OCI-LY1 (cell line): ENCODE results near the gene TRPM3.

ENCODE experiments used
- EZH2 ChIP-seq: fragments of 200-600 bp; sonication (generic), shearing (Covaris generic); IDR thresholded peaks from 2 replicates; pipeline ENCODE4 v1.8.0; 2017; ENCODE audit warnings: borderline replicate concordance, mixed run types, mild to moderate bottlenecking, antibody characterized with exemption, low read length, moderate library complexity, mixed read lengths
- TF ChIP-seq, protein P1 (sequence below): fragments of 200-600 bp; sonication (generic), shearing (Covaris generic); IDR thresholded peaks from 2 replicates; pipeline ENCODE4 v1.5.1; 2017; ENCODE audit warnings: mild to moderate bottlenecking, antibody characterized with exemption, low read length, moderate library complexity, mixed read lengths

- TF ChIP-seq, protein P1, sequence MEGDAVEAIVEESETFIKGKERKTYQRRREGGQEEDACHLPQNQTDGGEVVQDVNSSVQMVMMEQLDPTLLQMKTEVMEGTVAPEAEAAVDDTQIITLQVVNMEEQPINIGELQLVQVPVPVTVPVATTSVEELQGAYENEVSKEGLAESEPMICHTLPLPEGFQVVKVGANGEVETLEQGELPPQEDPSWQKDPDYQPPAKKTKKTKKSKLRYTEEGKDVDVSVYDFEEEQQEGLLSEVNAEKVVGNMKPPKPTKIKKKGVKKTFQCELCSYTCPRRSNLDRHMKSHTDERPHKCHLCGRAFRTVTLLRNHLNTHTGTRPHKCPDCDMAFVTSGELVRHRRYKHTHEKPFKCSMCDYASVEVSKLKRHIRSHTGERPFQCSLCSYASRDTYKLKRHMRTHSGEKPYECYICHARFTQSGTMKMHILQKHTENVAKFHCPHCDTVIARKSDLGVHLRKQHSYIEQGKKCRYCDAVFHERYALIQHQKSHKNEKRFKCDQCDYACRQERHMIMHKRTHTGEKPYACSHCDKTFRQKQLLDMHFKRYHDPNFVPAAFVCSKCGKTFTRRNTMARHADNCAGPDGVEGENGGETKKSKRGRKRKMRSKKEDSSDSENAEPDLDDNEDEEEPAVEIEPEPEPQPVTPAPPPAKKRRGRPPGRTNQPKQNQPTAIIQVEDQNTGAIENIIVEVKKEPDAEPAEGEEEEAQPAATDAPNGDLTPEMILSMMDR, result no peak
- TF ChIP-seq EZH2, result no peak
Measured at GRCh38 chr9:71072587-71072986, 48.8 kb downstream of the TRPM3 start.
